AG20443 (cell line): ENCODE results near the gene SCT.

Source experiments
- DNase-seq: peaks from one replicate; pipeline ENCODE4 v3.0.0; 2012; ENCODE audit warnings: low spot score, mixed read lengths

SCT gene

DNA sequence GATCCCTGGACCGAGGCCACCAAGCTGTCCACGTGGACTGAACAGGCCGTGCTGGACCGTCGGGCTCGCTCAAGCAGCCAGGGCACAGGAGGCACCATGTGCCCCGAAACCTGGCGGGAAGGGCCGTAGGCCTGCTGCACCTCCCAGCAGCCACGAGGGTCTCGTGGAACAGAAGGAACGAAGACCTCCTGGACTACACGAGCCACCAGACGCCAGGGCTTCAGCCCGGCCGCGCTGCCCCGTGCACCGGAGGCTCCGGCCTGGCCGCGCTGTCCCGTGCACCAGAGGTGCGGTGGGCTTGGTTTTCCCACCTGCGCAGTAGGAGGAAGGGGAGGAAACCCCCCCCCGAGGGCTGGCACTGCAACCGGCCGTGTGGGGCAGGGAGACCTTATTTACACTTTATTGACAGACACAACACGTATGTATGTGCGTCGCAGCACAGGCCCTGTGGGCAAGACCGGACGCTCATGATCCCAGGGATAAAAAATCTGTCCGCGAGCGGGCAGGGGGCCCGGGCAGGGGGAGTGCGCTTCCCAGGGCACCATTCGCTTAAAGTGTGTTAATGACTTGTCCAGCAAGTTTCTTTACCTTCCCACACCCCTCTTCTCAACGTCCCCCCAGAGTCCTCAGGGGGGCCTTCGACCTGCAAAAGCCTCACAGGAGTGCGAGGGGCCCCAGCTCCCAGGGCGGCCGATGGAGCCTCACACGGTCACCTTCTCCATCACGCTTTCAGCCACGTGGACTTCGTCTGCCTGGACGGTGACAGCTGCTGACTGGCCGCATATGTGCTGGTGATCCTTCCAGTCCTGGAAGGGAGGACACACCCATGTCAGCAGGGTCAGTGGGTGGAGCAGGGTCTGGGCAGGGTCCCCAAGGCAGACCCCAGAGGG lies 17.1 kb upstream of the SCT start:
- DNase-seq: peak; percentile 5

DNA sequence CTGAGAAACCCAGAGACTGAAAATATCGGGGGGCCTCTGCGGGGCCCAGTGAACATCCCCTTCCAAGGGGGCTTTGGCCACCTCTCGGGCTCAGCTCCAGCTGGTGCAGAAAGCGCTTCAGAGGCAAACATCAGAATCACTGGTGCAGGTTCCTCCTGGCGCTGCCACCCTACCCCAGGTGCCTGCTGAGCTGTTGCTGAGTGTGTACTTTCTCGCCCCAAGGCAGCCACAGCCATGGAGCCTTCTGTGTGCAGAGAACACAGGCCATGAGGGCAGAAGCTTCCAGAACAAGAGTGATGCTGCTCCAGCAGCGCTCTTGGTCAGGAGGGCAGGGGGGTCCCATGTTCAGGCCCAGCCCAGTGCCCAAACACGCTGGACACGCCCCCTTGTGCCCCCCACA lies 16.4 kb upstream of the SCT start:
- DNase-seq: no peak

DNA sequence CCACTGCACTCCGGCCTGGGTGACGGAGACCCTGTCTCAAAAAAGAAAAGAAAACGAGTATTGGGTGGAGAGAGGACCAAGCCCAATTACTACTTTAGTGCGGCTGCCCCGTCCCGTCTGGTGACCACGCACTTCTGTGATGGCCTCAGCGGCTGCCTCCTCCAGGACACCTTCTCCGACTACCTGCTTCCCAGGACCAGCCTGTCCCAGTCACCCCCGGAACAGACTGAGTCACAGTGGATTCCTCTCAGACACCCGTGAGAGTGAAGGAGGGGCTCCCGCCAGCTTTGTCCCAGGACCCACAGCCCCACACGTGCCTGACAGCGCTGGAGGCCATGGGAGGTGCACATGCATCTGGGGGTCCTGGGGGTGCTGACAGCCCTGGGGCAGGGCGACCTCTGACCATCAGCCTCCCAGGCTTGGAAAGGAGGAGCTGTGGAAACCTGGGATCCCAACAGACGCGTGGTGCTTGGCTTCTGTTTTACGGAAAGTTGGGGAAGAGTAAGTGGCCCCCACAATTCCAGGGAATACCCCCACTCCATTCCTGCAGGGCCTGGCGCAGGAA lies 14.9 kb upstream of the SCT start:
- no peak for DNase-seq

DNA sequence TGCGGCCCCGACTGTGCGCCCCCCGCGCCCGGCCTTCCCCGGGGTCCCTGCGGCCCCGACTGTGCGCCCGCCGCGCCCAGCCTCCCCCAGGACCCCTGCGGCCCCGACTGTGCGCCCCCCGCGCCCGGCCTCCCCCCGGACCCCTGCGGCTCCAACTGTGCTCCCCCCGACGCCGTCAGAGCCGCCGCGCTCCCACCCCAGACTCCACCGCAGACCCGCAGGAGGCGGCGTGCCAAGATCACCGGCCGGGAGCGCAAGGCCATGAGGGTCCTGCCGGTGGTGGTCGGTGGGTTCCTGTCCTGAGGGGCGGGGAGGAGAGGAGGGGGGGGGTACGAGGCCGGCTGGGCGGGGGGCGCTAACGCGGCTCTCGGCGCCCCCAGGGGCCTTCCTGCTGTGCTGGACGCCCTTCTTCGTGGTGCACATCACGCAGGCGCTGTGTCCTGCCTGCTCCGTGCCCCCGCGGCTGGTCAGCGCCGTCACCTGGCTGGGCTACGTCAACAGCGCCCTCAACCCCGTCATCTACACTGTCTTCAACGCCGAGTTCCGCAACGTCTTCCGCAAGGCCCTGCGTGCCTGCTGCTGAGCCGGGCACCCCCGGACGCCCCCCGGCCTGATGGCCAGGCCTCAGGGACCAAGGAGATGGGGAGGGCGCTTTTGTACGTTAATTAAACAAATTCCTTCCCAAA lies 13.2 kb upstream of the SCT start:
- DNase-seq: no peak

DNA sequence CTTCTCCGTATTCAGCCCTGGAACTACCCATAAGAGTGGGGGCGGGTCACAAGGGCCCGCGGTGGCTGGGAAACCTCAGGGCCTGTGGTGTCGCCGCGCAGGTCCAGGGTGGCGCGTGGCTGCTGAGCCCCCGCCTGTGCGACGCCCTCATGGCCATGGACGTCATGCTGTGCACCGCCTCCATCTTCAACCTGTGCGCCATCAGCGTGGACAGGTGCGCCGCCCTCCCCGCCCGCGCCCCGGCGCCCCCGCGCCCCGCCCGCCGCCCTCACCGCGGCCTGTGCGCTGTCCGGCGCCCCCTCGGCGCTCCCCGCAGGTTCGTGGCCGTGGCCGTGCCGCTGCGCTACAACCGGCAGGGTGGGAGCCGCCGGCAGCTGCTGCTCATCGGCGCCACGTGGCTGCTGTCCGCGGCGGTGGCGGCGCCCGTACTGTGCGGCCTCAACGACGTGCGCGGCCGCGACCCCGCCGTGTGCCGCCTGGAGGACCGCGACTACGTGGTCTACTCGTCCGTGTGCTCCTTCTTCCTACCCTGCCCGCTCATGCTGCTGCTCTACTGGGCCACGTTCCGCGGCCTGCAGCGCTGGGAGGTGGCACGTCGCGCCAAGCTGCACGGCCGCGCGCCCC lies 12.5 kb upstream of the SCT start:
- DNase-seq: peak; percentile 39

DNA sequence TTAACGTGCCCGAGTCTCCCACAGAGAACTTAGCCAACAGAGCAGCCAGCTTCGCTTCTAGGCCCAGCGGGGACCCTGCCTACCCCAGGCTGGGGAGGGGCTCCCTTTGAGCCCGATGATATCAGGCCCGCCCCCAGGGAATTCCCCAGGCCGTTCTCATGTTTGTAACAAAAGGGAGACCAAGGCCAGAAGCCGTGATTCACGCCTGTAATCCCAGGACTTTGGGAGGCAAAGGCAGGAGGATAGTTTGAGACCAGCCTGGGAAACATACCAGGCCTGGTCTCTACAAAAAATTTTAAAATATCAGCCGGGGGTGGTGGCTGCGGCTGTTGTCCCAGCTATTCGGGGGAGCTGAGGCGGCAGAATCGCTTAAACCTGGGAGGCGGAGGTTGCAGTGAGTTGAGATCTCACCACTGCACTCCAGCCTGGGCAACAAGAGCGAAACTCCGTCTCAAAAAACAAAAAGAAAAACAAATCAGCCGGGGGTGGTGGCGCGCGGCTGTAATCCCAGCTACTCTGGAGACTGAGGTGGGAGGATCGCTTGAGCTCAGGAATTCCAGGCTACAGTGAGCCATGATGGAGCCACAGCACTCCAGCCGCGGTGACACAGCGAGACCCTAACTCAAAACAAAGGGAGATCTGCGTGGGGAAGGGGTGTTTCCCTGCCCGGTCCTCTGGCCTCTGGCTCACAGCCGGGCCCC lies 11.8 kb upstream of the SCT start:
- DNase-seq: no peak

DNA sequence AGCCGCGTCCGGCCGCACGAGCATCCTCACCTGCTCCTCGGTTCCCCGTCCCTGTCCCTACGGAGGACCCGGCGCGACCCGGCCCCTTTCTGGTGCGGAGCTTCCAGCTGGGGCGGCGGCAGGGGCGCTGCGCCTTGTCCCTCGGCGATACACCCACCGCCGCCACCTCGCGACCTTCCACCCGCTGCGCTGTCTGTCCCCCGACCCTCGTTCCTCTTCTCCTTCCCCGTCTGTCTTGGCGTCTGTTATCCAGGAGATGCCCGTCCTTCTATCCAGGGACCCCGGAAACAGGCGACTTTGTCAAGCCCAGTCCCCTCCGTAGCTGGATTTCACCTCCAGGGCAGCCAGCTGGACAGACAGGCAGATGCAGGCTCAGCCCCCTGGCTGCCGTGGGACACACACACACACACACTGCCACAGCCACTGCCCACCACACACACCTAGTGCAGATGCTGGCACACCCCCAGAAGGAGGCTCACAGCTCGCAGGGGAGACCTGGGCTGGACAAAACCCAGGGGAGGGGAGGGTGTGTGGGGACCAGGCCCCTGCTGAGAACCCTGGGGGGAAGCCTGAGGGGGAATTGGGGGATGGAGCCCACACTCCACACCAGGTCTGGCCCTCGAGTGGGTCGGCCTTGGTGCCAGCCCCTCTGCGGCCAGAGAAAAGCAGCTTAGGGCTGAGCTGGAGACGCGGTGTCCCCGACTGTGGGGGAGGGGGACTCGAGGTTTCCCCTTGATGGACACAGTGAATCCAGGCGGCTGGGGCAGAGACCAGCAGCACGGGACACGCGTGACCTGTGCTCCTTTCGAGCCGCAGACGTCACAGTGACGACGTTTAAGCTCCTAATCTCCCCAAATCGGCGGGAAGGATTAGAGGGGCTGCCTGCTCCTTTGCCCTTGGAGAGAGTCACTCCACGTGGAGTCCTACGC lies 10.9 kb upstream of the SCT start:
- DNase-seq: no peak

DNA sequence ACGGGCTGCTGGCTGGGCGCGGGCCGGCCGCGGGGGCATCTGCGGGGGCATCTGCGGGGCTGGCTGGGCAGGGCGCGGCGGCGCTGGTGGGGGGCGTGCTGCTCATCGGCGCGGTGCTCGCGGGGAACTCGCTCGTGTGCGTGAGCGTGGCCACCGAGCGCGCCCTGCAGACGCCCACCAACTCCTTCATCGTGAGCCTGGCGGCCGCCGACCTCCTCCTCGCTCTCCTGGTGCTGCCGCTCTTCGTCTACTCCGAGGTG lies 10.3 kb upstream of the SCT start:
- no peak for DNase-seq

DNA sequence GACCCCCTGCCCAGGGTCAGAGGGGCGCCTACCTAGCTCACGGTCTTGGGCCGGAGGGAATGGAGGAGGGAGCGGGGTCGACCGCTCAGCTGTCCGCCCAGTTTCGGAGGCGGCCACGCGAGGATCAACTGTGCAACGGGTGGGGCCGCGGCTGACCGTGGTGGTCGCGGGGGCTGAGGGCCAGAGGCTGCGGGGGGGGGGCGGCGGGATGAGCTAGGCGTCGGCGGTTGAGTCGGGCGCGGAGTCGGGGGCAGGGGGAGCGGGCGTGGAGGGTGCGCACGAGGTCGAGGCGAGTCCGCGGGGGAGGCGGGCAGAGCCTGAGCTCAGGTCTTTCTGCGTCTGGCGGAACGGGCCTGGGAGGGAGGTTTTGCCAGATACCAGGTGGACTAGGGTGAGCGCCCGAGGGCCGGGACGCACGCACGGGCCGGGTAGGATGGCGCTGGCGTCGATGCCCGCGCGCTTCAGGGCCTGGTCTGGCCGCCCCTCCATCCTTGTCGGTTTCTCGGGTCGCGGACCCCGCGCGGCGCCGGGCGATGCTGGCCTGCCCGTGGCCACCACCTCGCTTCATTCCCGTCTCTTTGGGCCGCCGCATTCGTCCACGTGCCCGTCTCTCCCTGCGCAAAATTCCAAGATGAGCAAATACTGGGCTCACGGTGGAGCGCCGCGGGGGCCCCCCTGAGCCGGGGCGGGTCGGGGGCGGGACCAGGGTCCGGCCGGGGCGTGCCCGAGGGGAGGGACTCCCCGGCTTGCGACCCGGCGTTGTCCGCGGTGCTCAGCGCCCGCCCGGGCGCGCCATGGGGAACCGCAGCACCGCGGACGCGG lies 9.7 kb upstream of the SCT start, which contains the start of gene DRD4:
DRD4 (plus strand) TSS at position 759 of the 822 bp plus-strand sequence; CDS start at position 795, 36 bp downstream.
- DNase-seq: peak; percentile 84

DNA sequence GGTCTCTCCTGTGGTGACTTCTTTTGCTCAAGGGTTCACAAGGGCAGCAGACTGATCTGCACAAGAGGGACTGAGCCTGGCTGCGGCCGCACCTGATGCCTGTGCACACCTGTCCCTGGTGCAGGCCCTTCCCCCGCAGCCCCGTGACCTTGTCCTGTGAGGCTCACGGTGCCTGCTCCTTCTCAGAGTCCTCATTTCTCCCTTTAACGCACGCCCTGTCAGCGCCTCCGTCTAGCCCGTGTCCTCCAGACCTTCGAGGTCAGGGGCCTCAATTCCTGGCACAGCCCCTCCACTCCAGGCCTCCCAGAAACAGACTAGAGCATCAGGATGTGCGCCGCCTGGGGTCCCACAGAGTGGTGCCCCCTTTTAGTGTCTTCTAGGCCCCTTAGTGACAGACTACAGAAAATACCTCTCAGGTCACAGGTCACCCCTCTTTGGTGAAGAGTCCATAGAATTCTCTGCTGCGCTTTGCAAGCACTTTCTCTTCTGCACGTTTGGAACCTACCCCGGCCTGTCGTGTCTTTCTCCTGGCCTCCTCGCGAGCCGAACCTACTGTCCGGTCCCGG lies 9.0 kb upstream of the SCT start:
- DNase-seq: no peak

DNA sequence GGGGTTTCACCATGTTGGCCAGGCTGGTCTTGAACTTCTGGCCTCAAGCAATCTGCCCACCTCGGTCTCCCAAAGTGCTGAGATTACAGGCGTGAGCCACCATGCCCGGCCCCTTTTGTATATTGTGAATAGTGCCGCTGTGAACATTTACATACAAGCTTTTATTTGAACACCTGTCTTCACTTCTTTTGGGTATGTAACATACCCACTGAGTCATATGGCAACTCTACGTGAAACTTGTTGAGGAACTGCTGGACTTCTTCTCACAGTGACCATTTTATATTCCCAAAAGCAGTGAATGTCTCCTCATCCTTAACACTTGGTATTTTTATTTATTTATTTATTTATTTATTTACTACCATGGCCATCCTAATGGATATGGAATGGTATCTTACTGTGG lies 3.9 kb upstream of the SCT start:
- no peak for DNase-seq

DNA sequence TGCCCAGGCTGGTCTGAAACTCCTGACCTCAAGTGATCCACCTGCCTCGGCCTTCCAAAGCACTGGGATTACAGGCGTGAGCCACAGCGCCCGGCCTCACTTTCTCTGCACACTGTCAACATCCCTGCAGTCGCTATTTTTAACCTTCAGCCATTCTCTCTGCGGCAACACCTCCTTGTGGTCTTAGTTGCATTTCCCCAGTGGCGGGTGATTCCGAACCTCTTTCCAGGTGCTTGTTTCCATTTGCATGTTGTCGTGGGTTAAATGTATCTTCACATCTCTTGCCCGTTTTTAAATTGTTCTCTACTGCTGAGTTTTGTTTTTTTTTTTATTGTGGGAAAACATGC lies 2.2 kb upstream of the SCT start:
- no peak for DNase-seq

DNA sequence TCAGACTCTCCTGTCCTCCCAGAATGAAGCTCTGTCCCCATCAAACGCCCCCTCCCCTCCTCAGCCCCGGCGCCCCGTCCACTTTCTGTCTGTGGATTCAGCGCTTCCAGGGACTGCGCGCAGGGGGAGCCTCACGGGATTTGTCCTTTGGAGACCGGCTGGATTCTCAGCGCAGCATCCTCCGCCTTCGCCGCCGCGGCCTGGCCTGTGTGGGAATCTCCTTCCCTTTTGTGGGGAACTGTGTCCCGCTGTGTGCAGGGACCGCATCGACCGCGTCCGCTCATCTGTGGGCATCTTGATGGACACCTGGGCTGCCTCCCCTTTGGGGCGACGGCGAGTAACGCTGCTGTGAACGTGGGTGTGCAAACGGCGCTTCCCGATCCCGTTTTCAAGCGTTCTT lies 1.1 kb upstream of the SCT start:
- DNase-seq: no peak

DNA sequence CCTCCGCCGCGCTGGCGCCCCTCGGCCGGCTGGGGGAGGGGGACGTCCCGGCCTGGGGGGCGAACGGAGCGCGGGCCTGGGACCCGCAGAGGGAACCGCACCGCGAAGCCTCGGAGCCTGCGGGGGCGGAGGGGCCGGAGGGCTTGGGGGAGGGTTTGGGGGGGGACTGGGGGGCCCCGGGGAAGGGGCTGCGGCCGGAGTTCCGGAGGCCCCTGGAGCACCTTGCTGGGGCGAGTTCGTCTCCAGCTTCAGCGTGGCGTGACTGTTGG lies 261 bp upstream of the SCT start:
- DNase-seq: no peak

DNA sequence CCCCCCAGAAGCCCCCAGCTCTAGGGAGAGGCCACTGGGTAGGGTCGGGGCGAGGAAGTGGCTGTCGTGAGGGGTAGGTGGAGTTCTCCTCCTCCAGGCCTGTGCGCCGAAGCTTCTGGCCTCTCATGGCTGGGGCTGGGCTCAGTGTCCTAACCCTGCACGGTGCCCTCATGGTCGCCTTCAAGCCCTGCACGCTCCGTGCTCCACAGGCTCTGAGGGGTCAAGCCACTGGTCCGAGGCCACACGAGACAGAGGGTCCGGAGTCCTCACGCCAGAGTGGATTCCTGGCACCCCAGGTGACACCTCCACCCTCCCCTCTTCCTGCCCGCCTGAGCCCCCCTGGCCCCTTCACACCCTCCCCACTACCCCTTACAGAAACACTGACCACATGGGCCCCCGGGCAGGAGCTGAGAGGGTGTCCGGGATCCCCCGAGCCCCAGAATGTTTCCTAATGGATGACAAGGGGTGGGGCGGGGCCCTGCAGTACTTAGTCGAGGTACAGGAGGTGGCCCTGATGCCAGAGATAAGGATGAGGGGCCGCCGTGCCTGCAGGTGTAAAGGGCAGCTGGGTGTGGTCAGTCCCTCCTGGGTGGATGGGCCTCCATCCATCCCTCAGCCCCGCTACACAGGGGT lies 1.2 kb downstream of the SCT start:
- no peak for DNase-seq

DNA sequence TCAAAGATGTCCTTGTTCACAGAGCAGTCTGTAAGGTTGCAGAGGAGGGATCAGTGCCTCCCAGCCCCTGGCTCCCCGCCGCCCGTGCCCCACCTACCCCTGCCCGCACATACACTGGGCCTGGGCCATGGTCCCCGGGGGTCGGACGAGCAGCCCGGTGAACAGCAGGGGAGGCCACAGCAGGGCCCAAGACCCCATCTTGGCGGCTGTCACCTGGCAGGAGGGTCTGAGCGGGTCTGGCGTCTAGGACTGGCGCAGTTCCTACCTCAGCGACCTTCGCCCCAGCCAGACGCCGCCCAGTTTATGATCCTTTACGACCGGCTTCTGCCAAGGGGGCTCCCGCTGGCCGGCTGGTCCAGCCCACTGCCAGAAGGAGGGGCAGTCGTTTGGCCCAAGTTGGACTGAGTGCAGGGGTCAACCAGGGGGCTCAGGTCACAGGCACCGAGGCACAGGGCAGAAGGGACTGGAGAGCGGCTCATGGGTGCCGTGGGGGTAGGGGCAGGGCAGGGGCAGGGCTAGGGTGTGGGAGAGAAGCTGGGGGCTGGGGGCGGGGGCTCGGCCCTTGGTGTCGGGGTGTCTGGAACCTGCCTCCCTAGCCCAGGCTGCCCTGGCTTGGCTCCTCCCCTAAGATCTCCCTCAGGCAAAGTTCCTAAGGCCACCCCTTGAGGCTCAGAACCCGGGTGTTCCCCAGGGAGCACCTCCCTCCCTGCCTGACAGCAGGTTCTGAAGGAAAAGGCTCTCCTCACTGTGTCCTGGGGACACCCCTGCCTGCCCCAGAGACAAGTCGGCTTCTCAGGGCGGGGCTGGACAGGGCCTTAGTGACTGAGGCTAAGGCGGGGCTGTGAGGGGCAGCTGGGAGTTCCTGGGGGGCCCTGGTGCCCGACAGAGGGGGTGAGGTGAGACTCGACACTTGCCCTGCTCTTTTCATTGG lies 2.0 kb downstream of the SCT start, which contains the start of gene CDHR5:
CDHR5 (minus strand) TSS at position 251 of the 931 bp plus-strand sequence; CDS start at position 198, 53 bp downstream.
- DNase-seq: no peak

DNA sequence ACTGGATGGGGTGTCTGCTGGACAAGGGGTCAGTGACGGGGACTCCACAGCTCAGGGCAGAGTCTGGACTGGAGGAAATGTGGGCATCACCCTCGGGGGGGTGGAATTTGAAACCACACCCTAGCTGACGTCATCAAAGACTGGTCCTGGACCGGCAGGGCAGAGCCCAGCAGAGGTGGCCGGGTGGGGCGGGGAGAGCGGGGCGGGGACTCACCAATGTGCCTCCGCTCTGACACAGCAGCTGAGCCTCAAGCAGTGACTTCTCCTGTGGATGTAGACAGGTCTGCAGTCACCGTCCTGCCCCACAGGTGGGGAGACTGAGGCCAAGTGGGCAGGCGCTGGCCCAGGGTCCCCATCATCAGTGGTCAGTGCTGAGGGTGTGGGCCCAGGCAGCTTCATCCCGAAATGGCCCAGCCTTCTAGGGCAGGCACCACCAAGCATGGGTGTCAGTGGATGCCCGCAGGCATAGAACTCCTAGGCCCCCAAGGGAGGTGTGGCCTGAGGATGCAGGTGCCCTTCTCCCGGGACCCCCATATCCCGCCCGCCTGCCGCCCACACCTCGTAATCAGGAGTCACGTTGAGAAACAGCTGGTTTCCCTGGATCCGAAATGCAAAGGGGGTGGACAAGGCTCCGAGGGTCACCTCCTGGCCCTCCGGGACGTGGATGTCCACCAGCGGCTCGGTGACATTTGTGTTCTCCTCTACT lies 2.8 kb downstream of the SCT start:
- peak; percentile 64 for DNase-seq

DNA sequence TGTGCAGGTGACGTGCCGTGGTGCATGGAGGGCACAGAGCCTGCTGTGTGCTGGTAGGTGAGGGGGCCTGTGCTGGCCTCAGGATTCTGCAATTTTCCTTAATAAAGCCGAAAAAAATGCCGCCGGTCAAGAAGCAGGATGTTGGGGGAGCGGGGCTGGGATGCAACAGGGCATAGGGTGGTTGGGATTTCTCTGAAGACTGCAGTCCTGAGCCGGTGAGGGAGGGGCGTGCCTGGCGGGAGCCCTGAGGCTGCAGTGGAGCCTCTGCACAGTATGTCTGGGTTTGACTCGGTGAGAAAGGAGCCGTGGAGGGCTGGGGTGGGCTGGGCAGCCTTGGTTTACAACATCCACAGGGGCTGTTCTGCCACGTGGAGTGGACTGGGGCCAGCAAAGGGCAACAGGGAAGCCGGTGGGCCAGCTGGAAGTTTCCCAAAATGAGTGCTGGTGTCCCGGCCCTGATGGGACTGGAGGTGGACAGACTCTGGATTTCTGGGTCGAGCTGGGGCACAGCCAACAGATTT lies 3.6 kb downstream of the SCT start:
- DNase-seq: no peak
